BLaER1 treated with 17β-estradiol and CSF1 and Interleukin-3, amounts not matched to agents 10 nM and 100 nM (cell line): Measurements from ENCODE around the gene LPIN2.

Experiments used
- H3K27ac ChIP-seq, 11 experiments: shearing (Covaris generic); formaldehyde crosslinking; 2 replicates each; pipeline ENCODE4 v1.8.1; 2022
- H3K27me3 ChIP-seq, 11 experiments: shearing (Covaris generic); formaldehyde crosslinking; 2 replicates each; pipeline ENCODE4 v1.8.1; 2022
- H3K36me3 ChIP-seq, 11 experiments: shearing (Covaris generic); formaldehyde crosslinking; 2 replicates each; pipeline ENCODE4 v1.8.1; 2022
- H3K4me1 ChIP-seq, 10 experiments: shearing (Covaris generic); formaldehyde crosslinking; 2 replicates each; pipeline ENCODE4 v1.8.1; 2022
- H3K4me2 ChIP-seq, 11 experiments: shearing (Covaris generic); formaldehyde crosslinking; 2 replicates each; pipeline ENCODE4 v1.8.1; 2022
- H3K4me3 ChIP-seq, 10 experiments: shearing (Covaris generic); formaldehyde crosslinking; 2 replicates each; pipeline ENCODE4 v1.8.1; 2022
- H3K9ac ChIP-seq, 11 experiments: shearing (Covaris generic); formaldehyde crosslinking; 2 replicates each; pipeline ENCODE4 v1.8.1; 2022
- H3K9me3 ChIP-seq, 11 experiments: shearing (Covaris generic); formaldehyde crosslinking; replicated peaks in 1 of 11; 2 replicates each; pipeline ENCODE4 v1.8.1; 2022
- H4K20me1 ChIP-seq, 11 experiments: shearing (Covaris generic); formaldehyde crosslinking; 2 replicates each; pipeline ENCODE4 v1.8.1; 2022
- Cebpa-rat ChIP-seq, 11 experiments: shearing (Covaris generic); IDR thresholded peaks; 2 replicates each; pipeline ENCODE4 v1.8.1; 2022

The LPIN2 gene

DNA sequence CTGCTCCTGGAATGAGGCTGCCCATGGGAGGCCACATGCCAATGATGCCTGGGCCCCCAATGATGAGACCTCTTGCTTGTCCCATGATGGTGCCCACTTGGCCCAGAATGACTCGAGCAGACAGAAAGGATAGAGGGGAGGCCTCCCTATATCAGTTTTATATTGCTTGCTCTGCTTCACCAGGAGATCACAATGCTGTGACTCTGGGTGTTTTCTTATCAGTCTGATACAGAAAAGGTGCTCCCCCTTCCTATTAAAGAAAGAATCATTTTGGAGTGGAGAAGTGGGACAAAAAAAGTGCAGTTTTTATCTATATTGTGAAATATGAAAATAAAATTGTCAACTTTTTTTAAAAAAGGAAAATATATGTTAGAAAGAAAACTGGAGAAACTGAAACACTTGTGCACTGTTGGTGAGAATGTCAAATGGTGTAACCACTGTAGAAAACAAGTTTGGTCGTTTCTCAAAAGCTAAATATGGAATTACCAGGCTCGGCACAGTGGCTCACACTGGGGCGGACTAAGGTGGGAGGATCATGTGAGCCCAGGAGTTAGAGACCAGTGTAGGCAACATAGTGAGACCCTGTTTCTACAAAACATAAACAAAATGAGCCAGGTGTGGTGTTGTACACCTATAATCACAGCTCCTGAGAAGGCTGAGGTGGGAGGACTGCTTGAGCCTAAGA, 21.8 kb downstream of the LPIN2 start:
- Histone ChIP-seq H3K4me2 (0 out of 22 replicates have a peak overlapping the region, but pooled peaks of 1 of the 11 experiments have one; percentile 5), H3K36me3 (peaks cover 6 to 64% (median 48%) of the 10 kb centered on the region in 11 experiments; a peak in 21 of 22 replicates), H3K27ac (no peak overlapping the region)

GRCh38 chr18:2987876-2988790, 24.8 kb downstream of the LPIN2 start:
- Histone ChIP-seq H3K9ac (no peak overlapping the region), H3K27ac (no peak overlapping the region), H3K9me3 (peaks cover 0 to 43% (median 40%) of the 10 kb centered on the region in 11 experiments; a peak in 21 of 22 replicates), H3K27me3 (no peaks in the 10 kb centered on the region), H3K4me3 (no peak overlapping the region), H3K4me1 (peaks cover 9 to 59% (median 23%) of the 10 kb centered on the region in 10 experiments), H4K20me1 (peaks cover 0 to 95% (median 8%) of the 10 kb centered on the region in 11 experiments; a peak in 11 of 22 replicates), H3K4me2 (peak overlapping the region in 1 of 11 experiments; percentile 12; a peak in 2 of 22 replicates), H3K36me3 (peaks cover 6 to 61% (median 45%) of the 10 kb centered on the region in 11 experiments; a peak in 21 of 22 replicates)
- TF ChIP-seq Cebpa-rat (IDR thresholded peaks at IDR 0.05), result no peak

More for the DNA sequence above, 21.8 kb downstream of the LPIN2 start:
- peaks cover 3 to 95% (median 32%) of the 10 kb centered on the region in 11 experiments; a peak in 17 of 22 replicates for H4K20me1 ChIP-seq
- no peak overlapping the region for H3K4me3 ChIP-seq
- TF ChIP-seq Cebpa-rat (IDR thresholded peaks at IDR 0.05), result no peak
- peaks cover 0 to 43% (median 40%) of the 10 kb centered on the region in 11 experiments; a peak in 21 of 22 replicates for H3K9me3 ChIP-seq
- H3K9ac ChIP-seq, result no peak overlapping the region
- peaks cover 16 to 59% (median 30%) of the 10 kb centered on the region in 10 experiments; a peak in 19 of 20 replicates for H3K4me1 ChIP-seq
- no peaks in the 10 kb centered on the region for H3K27me3 ChIP-seq

DNA sequence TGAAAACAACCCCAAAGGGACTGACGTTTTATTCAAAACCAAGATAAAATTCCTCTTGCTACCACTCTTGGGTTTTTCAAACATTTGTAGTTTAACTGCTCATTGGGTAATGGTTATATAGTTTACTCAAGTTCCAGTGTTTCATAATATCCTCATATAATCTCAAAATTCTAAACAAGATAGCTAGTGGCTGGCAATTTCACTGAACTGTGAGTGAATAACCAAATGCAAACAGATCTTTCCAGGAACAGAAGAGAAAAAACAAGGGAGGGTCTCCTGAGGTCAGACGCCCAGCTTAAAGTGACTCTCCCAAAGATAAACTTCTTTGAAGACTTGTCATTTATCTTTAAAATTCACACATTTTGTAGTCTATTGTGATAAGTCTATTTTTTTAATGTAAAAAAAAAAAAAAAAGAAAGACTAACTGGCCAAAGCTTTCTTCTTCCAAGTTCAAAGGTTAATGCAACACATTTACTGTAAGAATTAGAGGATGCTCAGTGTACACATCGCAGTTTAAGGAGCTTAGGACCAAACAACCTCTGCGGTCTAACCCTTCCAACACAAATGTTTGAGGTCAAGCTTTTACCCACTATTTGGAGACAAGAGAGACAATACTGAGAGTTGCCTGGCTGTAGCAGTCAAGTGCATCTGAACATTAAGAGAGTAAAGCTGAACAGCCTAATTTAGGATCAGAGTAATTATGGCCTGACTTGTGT, 26.6 kb downstream of the LPIN2 start:
- H3K9ac ChIP-seq, result peak overlapping the region in 1 of 11 experiments; percentile 40; a peak in 1 of 22 replicates
- no peak overlapping the region for H3K27ac ChIP-seq
- H3K4me1 ChIP-seq, result peaks cover 24 to 74% (median 41%) of the 10 kb centered on the region in 10 experiments
- H3K27me3 ChIP-seq, result no peaks in the 10 kb centered on the region
- no peak overlapping the region for H3K4me2 ChIP-seq
- H3K4me3 ChIP-seq, result no peak overlapping the region
- H4K20me1 ChIP-seq, result peaks cover 0 to 86% (median 8%) of the 10 kb centered on the region in 11 experiments; a peak in 10 of 22 replicates
- peaks cover 0 to 44% (median 29%) of the 10 kb centered on the region in 11 experiments; a peak in 19 of 22 replicates for H3K36me3 ChIP-seq
- peaks cover 0 to 29% (median 22%) of the 10 kb centered on the region in 11 experiments; a peak in 20 of 22 replicates for H3K9me3 ChIP-seq
- TF ChIP-seq Cebpa-rat (IDR thresholded peaks at IDR 0.05), result no peak

GRCh38 chr18:2985628-2986027, 27.3 kb downstream of the LPIN2 start:
- Histone ChIP-seq H3K4me2 (no peak overlapping the region), H3K9ac (no peak overlapping the region), H3K4me3 (no peak overlapping the region), H3K4me1 (peaks cover 31 to 81% (median 47%) of the 10 kb centered on the region in 10 experiments), H4K20me1 (peaks cover 0 to 80% (median 8%) of the 10 kb centered on the region in 11 experiments; a peak in 10 of 22 replicates), H3K27ac (no peak overlapping the region), H3K27me3 (no peaks in the 10 kb centered on the region), H3K36me3 (peaks cover 0 to 37% (median 23%) of the 10 kb centered on the region in 11 experiments; a peak in 18 of 22 replicates), H3K9me3 (peaks cover 0 to 22% (median 15%) of the 10 kb centered on the region in 11 experiments; a peak in 19 of 22 replicates)
- TF ChIP-seq Cebpa-rat (IDR thresholded peaks at IDR 0.05), result no peak

- Histone ChIP-seq H3K4me3 (no peak overlapping the region), H3K36me3 (peaks cover 0 to 31% (median 14%) of the 10 kb centered on the region in 11 experiments; a peak in 14 of 22 replicates), H3K4me2 (peak overlapping the region in 8 of 11 experiments; percentile 8 to 95 (median 54); a peak in 14 of 22 replicates), H3K9ac (peak overlapping the region in 1 of 11 experiments; percentile 6; a peak in 1 of 22 replicates), H3K9me3 (peaks cover 0 to 13% (median 7%) of the 10 kb centered on the region in 11 experiments; a peak in 14 of 22 replicates), H3K4me1 (peaks cover 39 to 88% (median 56%) of the 10 kb centered on the region in 10 experiments), H3K27me3 (no peaks in the 10 kb centered on the region), H4K20me1 (peaks cover 0 to 72% (median 8%) of the 10 kb centered on the region in 11 experiments; a peak in 10 of 22 replicates), H3K27ac (peak overlapping the region in 4 of 11 experiments; percentile 14 to 45 (median 28); a peak in 8 of 22 replicates)
- no peak for TF ChIP-seq Cebpa-rat (IDR thresholded peaks at IDR 0.05)
Measured at GRCh38 chr18:2984703-2985261, 28.2 kb downstream of the LPIN2 start.

DNA sequence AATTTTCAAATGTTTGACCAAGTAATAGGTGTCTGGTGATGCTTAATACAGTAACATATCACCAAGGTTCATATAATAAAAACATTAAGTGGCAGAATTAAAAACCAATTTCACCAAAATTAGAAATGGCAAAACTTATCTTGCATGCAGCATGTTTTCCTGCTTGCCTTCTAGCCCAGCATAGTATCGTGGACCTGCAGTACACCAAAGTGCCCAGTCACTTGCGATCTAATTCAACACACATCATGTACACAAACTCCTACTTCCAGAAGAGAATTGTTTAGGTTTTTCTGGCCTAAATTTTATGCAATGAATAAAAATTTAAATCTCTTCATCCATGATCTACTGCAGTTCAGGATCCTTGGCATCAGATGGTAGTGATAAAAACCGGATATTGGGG, 28.9 kb downstream of the LPIN2 start:
- Histone ChIP-seq H3K4me3 (no peak overlapping the region), H3K36me3 (peaks cover 0 to 31% (median 12%) of the 10 kb centered on the region in 11 experiments; a peak in 13 of 22 replicates), H4K20me1 (peaks cover 0 to 71% (median 8%) of the 10 kb centered on the region in 11 experiments; a peak in 10 of 22 replicates), H3K27ac (peak overlapping the region in 1 of 11 experiments; percentile 45; a peak in 4 of 22 replicates), H3K9ac (no peak overlapping the region), H3K4me1 (peaks cover 46 to 89% (median 63%) of the 10 kb centered on the region in 10 experiments), H3K4me2 (peak overlapping the region in 6 of 11 experiments; percentile 18 to 95 (median 60); a peak in 6 of 22 replicates), H3K9me3 (peaks cover 0 to 8% (median 0%) of the 10 kb centered on the region in 11 experiments; a peak in 5 of 22 replicates), H3K27me3 (no peaks in the 10 kb centered on the region)
- TF ChIP-seq Cebpa-rat (IDR thresholded peaks at IDR 0.05), result no peak

GRCh38 chr18:2983296-2983695, 29.6 kb downstream of the LPIN2 start:
- H3K4me2 ChIP-seq, result peak overlapping the region; percentile 43 to 97 (median 76)
- H3K9me3 ChIP-seq, result 0 out of 22 replicates have a peak, but pooled peaks cover 0 to under 1% (median 0%) of the 10 kb centered on the region in 11 experiments
- TF ChIP-seq Cebpa-rat (IDR thresholded peaks at IDR 0.05), result no peak
- no peak overlapping the region for H3K4me3 ChIP-seq
- H3K27ac ChIP-seq, result peak overlapping the region in 7 of 11 experiments; percentile 11 to 89 (median 81); a peak in 7 of 22 replicates
- H3K9ac ChIP-seq, result 0 out of 22 replicates have a peak overlapping the region, but pooled peaks of 1 of the 11 experiments have one; percentile 2
- H3K4me1 ChIP-seq, result peaks cover 54 to 92% (median 71%) of the 10 kb centered on the region in 10 experiments
- no peaks in the 10 kb centered on the region for H3K27me3 ChIP-seq
- peaks cover 0 to 63% (median 8%) of the 10 kb centered on the region in 11 experiments; a peak in 10 of 22 replicates for H4K20me1 ChIP-seq
- peaks cover 0 to 31% (median 6%) of the 10 kb centered on the region in 11 experiments; a peak in 12 of 22 replicates for H3K36me3 ChIP-seq
